GM18867 (cell line): Measurements from ENCODE around the gene PLXNA4.

Experiments
- ATAC-seq: cut with Tn5 transposase; IDR thresholded peaks from one replicate; pipeline ENCODE4 v1.9.1; 2021; ENCODE audit warnings: mild to moderate bottlenecking, moderate library complexity; ENCODE audit not compliant: unreplicated experiment

PLXNA4 gene

DNA sequence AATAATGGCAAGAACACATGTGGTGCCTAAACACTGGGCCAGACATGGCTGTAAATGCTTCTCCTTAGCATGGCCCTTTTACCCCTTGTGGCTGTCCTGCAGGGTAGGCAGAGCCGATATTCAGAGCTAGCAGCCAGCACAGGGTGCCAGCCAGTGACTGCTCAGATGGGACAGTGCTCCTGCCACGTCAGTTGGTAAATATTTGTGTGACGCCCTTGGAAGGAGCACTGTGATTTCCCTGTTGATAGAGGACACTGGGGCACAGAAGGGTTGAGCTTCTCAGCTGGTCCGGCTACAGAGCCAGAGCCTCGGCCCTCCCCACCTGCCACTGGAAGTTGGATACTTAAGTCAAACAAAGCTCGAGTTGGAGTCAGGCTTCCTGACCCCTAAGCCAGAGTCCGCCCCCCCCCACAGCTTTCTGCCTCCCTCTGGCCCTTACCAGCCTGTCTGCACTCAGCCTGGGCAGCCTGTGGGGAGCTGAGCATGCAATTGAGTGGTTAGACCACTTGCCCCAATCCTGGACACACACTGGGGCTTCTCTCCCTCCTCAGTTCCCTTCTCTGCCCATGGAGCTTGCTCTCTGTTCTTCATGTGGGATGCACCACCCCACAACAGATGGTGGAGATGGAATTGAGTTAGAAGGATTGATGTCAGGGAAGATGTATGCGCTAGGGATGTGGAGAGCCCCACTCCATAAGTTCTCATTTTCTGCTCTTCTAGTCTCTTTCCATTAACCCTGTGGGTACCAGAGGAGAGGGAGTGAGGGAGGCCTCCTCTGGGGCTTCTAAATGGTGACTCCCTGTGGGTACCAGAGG, 350.8 kb downstream of the PLXNA4 start:
- ATAC-seq = no peak

DNA sequence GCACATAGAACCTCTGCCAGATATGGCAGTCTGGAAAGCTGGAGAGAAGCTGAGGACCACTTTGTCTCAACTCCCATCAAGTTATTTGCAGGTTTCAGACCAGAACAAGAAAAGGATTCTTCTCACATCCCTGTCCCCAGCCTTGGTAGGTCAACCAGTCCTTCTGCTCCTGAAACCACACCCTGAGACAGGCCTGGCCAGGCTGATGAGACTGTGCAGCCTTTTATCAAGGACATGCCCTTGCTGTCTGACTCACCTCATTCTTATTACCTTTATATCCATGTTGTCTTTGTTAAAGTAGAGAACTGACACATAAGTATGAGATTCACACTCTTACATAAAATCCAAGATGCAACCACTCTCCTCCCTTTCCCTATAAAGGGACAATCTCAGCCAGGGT, 354.9 kb downstream of the PLXNA4 start:
- no peak for ATAC-seq

DNA sequence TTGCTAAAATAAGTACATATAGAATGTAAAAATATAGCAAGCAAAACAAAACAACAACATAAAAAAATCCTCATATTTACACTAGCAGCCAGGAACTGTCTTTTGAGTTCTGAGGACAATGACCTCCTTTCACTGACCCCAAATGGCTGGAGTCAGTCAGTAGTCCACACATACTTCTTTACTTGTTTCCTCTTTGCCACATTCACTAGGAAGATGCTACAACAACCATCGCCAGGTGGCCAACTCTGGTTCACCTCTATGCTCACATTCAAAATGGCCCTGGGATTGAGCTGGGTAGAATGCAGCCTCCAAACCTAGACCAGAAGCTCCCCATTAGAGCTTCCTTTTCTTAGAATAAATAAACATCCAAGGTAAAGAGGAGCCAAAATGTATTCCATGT, 356.2 kb downstream of the PLXNA4 start:
- ATAC-seq = no peak

DNA sequence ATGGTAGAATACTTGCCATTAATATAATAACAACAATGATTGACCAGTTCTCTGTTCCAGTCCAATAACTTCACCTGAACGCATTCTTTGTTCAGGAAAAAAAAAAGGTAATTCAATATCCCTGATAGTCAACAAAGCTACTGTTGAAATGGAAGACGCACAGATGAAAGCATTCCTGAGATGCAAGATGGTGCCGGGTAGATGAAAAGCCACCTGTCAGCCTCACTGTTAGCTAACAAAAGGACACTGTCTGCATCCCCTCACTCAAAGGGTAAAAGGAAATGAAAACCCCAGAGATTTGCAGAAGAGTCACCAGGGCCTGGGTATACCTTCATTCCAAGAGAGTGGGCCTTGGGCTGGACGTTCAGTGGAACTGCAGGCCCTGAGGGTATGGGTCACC, 357.4 kb downstream of the PLXNA4 start:
- ATAC-seq = no peak

DNA sequence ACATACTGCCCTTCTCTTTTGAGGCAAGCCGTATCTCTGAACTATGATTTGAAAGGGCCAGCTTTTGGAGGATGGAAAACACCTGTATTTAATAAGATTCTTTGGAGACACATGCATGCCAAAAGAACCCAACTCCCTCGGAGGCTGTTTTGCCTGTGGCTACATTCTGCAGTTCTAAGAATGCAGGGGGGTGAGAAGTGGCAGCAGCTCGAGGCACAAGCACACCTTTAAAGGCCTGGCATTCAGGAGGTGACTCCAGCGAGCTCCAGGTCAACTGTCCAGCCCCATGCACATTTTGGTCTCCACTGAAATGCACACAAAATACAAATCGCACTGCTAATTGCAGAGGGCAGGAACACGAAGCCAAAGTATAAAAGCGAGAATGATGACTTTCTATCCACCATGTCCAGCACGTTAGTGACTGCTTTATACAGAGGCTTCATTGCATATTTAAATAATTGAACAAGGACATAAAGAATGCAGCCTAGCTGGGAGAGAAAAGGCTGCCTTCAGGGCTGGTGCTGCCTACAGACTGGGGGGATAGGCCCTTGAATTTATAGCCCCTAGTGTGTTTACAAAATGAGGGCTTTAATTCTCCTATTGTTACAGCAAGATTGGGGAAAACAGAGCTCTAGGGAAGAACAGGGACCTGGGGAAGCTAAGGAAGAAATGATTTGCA, 359.3 kb downstream of the PLXNA4 start:
- no peak for ATAC-seq

DNA sequence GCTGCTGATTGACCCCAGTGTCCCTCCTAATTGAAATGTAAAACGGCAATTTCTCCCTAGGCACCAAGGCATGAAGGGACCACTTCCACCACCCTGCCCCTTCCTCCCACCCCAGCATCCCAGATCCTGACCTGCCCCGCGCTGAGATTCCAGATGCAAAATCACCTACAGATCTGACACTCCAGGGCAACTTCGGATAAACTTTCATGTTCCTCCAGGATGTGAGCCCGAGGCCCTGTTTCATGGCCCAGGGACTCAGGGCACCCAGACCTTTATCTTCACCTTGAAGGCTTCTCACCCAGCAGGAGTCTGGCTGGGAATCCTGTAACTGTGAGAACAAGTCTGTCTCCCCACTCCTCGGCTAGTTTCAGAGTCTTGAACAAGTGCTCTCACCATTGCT, 361.8 kb downstream of the PLXNA4 start:
- no peak for ATAC-seq

DNA sequence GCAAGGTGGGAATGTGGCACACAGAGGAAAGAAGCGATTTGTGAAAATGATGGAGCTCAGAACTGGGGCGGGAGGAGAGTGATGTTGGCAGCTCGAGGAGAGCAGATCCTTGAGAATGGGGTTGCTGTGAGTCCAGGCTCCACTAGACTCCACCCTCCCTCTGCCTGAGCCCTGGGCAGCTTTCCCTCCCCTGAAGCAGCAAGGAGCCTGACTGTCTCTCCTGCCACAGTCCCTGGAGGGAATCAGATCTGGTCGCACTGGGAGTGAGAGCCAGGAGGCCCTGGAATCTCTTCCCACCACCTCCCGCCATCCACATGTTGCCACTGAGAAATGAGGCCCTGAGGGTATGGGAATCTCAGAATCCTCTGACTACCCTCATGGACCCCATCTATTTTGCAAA, 362.7 kb downstream of the PLXNA4 start:
- no peak for ATAC-seq

DNA sequence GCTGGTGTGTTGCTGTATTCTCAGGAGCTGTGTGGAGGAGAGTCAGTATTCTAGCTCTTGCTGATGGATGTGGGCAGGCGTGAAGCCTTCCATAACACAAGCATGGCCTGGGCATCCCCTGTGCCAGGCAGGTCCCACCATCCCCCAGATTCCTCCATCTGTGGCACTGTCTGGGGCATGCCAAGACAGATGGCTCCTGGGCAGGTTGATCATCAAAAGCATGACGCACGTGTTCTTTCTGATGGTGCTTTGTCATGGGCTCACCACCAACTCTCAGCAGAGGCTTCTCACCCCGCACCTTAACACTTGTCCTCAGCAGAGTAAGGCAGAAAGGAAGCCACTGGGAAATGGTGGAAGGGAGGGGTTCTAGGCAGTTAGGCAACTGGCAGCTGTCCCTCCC, 364.3 kb downstream of the PLXNA4 start:
- ATAC-seq = no peak

DNA sequence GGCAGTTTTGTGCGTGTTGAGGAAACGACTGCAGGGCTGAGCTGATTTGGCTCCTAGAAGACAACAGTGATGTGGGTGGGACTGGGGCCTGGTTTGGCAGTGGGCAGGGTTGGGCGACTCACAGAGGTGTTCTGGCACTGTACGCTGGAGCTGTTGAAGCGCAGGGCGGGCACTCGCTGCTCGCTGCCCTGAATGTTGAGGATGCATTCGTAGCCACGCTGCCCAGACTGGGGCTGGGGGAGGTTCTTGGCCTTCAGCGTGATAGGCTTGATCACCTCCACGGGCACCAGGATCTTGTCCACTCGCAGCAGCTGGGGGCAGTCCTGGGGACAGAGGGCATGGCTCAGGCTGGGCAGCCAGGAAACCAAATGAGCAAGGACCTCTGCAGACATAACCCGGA, 365.4 kb downstream of the PLXNA4 start:
- ATAC-seq = no peak

DNA sequence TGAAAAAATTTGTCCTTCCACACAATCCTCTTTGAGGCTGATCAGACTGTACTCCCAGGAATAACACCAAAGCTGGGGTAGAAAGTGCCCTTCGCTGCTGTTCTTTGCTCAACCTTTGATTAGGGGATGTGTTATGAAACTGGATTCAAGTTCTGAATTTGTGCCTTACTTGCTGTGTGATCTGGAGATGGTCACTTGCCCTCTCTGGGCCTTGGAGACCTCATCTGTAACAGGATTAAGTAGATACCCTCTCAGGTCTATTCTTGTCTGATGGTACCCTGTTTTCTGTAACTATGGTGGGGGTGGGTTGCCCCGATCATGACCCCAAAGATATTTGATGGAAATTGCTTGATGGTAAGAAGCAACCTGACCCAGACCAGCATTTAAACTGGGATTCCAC, 368.5 kb downstream of the PLXNA4 start:
- no peak for ATAC-seq

DNA sequence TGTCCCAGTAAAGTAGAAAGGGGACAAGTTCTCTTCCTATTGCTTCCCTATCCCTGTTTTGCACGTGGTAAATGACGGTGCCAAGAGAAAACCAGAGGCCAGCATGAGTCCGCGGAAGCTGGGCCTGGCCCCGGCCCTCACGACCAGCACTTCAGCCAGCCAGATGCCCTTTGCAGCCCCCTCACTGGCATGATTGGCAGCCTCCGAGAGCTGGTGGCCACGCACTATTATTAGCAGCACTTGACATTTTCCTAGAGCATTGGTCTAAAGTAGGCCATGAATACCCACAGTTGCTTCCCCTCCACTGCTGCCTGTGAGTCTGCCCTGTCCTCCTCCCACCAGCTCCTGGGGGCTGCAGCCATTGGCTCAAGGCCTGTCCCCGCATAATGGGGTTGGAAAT, 369.1 kb downstream of the PLXNA4 start:
- no peak for ATAC-seq

DNA sequence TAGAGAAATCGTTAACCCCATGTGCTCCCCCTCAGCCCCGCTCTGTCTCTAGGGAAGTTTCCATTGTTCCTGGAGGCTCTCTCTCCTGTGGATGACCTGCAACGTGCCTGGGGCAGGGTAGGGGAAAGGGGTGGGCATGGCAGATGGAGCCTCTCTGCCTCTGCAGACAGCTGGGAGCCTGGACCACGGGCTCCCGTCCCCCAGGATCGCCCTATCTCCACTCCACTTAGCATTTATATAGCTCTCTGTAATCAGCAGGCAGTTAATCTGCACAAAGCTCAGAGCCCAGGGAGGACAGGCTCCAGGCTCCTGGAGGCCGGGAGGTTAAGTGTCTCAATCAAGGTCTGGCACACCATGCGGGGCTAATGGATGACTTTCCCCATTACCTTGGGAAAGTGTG, 369.7 kb downstream of the PLXNA4 start:
- no peak for ATAC-seq

DNA sequence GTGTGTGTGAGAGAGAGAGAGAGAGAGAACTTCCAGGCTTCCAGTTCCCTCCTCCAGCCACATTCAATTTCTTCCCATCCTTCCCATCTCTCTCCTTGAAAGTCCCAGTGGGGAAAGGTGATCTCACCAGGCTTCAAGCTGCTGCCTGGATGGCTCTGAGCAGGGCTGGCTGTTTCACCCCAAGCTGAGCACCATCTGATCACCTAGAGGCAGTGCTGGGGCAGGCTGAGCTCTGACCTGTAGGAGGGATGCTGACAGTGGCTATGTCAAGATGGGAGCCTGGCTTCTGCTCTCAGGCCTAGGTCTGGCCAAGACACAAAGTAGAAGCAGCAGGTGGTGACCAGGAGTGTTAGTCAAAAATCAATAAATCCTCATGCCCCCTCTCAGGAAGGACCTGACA, 370.8 kb downstream of the PLXNA4 start:
- ATAC-seq = no peak

DNA sequence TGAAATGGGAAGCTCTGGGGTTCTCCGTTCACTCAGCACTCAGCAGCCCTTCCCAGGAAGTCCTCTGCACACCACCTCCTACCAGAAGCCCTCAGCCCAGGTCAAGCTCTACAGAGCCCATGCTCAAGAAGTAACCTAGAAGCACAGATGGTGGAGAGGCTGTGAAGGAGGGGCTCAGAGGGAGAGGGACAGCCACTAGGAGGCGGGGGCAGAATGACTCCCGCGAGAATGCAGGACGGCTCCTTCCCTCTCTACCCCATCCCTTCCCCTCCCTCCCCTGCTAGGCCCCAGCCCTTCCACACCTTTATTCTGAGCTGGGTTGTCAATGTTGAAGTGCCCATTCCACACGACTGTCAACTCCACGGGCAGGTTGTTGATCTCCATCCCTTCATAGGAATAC, 373.2 kb downstream of the PLXNA4 start:
- no peak for ATAC-seq

DNA sequence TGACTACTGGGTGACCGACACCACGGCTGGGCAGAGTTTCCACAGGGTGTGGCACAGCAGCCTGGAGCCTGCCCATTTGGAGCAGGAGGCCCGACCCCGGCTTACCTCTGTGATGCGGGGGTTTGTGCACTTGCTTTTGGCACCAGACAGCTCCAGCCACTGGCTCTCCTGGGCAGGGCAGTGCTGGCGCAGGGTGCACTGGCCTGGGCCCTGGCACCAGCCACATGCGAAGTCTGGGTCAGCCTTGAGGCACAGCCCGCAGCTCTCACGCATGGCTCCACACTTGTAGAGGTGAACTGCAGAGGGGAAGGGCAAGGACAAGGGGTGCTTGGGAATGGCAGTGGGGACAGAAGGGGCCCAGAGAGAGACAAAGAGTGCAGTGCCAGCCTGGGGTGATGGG, 373.7 kb downstream of the PLXNA4 start:
- no peak for ATAC-seq

DNA sequence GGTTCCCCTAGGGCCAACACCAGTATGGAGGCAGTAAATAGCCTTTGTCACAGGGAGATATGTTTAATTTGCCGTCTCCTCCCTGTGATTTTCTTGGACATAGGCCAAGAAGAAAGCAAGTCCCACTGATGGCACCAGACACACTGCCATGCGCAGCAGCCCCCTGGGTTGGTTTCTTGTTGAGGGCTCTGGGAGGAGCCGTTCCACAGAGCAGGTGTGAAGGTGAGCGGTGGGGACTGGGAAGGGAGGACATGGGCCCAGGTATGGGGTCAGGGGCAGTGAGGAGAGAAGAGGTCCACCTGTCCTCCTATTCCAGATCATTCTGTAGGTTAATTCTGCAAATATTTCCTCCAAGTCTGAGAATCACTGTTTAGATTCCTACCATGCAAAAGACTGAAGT, 376.1 kb downstream of the PLXNA4 start:
- ATAC-seq = no peak

DNA sequence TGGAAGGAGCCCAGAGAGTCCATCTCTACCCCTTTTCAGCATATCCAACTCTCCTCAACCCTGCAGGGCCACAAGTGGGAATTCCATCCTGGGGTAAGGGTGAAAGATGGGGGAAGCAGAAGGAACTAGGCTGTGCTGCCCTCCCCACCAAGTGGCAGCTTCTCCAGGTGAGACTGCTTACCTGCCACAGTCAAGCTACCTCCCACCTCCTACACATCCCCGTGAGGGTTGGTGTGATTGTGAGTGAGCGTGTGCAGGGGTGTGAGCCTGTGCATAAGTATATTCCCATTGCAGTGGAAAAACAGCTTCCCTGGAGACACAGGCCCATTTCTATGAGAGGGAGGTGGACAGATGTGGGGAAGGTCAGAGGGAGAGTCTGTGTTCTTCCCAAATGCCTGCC, 376.6 kb downstream of the PLXNA4 start:
- ATAC-seq = no peak

DNA sequence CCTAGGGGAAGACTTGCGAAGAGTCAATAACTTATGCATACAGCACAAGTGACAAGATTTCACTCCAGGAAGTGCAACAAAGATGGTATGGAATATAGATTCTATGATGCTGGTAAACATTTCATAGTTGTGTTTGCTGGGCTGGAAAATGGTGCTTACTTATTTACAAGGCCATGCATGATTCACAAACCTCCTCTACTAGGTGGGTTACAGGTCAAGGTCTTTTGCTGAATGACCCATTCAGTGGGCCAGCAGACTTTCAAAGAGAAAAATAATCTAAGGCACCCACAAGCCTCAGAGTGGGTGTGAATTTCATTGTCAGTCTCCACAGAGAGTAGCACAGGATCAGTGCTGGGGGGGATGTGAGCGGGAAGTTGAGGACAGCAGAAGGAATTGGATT, 378.5 kb downstream of the PLXNA4 start:
- no peak for ATAC-seq

DNA sequence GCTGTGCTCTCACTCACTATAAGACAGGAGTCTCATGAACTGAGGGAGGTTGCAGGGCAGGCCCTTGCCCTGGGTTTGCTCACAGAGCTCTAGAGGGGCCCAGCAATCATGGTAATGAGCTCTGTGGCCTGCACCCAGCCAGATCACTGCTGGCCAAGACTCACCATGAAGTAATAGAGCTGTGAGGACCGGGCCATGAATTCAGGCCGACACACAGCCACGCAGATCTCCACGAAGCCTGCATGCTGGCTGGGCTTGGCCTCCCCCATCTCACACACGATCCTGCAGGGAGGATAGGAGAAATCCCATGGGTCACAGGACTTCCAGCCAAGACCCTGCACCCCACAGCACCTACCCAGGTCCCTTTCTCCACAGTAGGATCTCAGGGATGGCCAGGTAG, 382.4 kb downstream of the PLXNA4 start:
- ATAC-seq = no peak

DNA sequence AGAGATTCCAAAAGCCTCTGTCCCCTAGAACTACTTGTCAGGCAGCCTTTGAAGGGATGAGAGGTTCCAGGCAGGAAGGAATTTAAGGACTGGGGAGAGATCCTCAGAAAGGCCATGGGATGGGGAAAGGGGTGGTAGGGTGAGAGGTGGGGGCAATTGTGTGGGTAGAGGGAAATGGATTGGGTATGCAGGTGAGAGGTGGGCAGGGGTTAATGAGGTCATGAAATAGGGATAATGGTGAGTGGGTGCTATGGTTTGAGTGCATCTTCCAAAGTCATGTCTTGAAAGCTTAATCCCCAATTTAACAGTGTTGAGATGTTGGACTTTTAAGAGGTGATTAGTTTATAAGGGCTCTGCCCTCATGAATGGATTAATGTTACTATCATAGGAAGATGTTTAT, 383.5 kb downstream of the PLXNA4 start:
- ATAC-seq = no peak

DNA sequence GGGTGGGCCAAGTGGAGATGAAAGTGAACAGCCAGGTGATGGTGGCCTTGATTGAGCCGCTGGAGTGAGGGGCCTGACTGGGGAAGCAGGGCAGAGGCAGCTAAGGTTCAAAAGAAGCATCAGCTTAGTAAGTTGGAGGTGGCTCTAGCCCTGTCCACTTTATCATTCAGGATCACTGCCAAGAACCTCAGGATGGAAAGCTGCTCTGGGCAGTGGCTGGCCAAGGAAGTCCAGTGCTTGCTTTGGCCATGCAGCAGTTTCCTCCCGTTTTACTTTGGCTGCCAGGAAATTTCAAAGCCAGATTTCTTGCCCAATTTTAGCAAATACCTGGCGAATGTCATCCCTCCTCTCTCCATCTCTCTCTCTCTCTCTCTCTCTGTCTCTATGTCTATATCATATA, 384.9 kb downstream of the PLXNA4 start:
- no peak for ATAC-seq

DNA sequence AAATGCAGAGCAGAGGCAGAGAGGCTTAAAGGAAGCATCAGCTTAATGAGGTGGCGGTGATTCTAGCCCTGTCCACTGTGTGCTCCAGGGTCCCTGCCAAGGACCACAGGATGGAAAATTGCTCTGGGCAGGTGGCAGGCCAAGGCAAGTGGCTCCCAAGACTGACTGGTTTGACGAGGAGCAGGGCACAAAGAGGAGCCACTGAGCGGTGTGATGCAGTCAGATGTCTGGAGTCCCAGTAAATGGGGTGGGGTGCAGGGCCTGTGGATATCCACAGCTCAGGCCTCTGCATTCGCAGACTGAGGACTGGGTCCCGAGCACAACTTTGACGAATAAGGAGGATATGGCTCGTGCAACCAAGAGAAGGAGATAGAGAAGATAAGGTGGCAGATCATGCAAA, 385.6 kb downstream of the PLXNA4 start:
- ATAC-seq = no peak

DNA sequence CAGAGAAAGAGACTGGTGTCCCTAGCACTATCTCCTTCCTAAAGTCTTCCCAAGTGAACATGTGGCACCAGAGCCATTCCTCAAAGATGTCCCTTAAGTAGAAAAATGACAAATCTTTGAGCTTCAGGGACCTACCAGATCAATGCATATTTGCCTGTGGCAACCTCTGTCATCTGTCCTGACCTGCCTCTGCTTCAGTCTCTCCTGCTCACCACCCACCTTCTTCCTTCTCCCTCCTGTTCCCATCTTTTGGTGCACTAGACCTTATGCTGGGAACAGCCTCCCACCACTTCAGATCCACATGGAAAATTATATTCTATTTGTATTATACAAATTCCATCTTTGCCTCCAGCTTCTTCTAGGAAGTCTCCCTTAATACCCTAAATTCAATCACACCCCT, 386.4 kb downstream of the PLXNA4 start:
- no peak for ATAC-seq
